ENCODE measurements around the gene PAK2. TPM values are rescaled to one million over a fixed set of nuclear protein-coding genes. Genes with fewer than 3 reads are reported as not detected.
"Not testable (repeated sequence)": the region's sequence is repeated elsewhere in the genome, so short reads cannot be mapped to it uniquely, and the experiment has no call there.

Gene PAK2
- total RNA-seq, 4 donors from 2014 or later, result 47.2 to 52.4 (median 51.6) TPM

GRCh38 chr3:196821806-196822355, 82.2 kb downstream of the PAK2 start:
- H3K36me3 ChIP-seq, result peaks cover 68 to 98% (median 92%) of the 10 kb centered on the region in 4 donors

DNA sequence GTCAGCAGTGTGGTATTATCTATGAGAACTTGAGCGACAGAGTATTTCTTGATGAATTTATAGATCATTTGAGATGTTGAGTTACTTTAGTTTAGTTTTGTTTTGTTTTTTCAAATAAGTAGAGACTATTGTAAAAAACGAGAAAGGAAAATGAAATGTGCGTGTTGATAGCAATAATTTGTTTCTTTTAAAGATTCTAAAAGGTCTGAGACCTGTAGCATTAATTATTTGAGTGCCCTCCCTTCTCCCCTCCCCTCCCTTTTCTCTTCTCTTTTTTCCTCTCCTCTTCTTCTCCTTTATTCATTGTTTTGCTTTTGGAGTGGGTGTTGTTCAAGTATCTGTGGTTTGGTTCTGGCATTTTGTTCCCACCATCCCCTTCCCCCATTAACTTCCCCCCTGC, 90.0 kb downstream of the PAK2 start:
- H3K27ac ChIP-seq (replicated peaks in 1 of 4); H3K9me3 ChIP-seq; DNase-seq (ENCODE audit: extremely low spot score); H3K27me3 ChIP-seq; H3K4me3 ChIP-seq; intact Hi-C loops (cut with DNase I); H3K4me1 ChIP-seq: not testable (repeated sequence)
- WGBS, result 94% methylated on average over 3 of the region's 3 CpGs
- H3K36me3 ChIP-seq, result peaks cover 33 to 76% (median 54%) of the 10 kb centered on the region in 4 donors

More at GRCh38 chr3:196821806-196822355, 82.2 kb downstream of the PAK2 start:
- Histone ChIP-seq H3K4me3 (no peak overlapping the region), H3K4me1 (no peaks in the 10 kb centered on the region), H3K27ac (replicated peaks in 1 of 4) (no peak overlapping the region), H3K9me3 (no peaks in the 10 kb centered on the region), H3K27me3 (no peaks in the 10 kb centered on the region)
- TF ChIP-seq POLR2AphosphoS5 (IDR thresholded peaks at IDR 0.05) (no peak), EP300 (IDR thresholded peaks at IDR 0.05) (no peak)
- TF ChIP-seq, protein P1, sequence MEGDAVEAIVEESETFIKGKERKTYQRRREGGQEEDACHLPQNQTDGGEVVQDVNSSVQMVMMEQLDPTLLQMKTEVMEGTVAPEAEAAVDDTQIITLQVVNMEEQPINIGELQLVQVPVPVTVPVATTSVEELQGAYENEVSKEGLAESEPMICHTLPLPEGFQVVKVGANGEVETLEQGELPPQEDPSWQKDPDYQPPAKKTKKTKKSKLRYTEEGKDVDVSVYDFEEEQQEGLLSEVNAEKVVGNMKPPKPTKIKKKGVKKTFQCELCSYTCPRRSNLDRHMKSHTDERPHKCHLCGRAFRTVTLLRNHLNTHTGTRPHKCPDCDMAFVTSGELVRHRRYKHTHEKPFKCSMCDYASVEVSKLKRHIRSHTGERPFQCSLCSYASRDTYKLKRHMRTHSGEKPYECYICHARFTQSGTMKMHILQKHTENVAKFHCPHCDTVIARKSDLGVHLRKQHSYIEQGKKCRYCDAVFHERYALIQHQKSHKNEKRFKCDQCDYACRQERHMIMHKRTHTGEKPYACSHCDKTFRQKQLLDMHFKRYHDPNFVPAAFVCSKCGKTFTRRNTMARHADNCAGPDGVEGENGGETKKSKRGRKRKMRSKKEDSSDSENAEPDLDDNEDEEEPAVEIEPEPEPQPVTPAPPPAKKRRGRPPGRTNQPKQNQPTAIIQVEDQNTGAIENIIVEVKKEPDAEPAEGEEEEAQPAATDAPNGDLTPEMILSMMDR (IDR thresholded peaks at IDR 0.05), result no peak
- intact Hi-C loops (cut with DNase I), result no loop called here
- 92% methylated on average over 6 of the region's 6 CpGs for WGBS
- DNase-seq (ENCODE audit: extremely low spot score), result no peak

- H3K27me3 ChIP-seq, result no peaks in the 10 kb centered on the region
- no peak overlapping the region for H3K27ac ChIP-seq (replicated peaks in 1 of 4)
- 26% methylated on average over 8 of the region's 8 CpGs for WGBS
- DNase-seq (ENCODE audit: extremely low spot score), result no peak
- no peaks in the 10 kb centered on the region for H3K9me3 ChIP-seq
- H3K4me1 ChIP-seq, result peaks cover 0 to 4% (median 0%) of the 10 kb centered on the region in 4 donors
- H3K36me3 ChIP-seq, result peaks cover 9 to 22% (median 14%) of the 10 kb centered on the region in 4 donors
- H3K4me3 ChIP-seq, result no peak overlapping the region
- intact Hi-C loops (cut with DNase I), result loop anchor here (5.0 kb wide), 1 partner anchor 132 kb away; the partner anchor contains the start of gene PIGZ
- TF ChIP-seq POLR2AphosphoS5 (IDR thresholded peaks at IDR 0.05), result no peak
- no peak for TF ChIP-seq EP300 (IDR thresholded peaks at IDR 0.05)
- TF ChIP-seq, protein P1 (IDR thresholded peaks at IDR 0.05), result no peak
- no peak for TF ChIP-seq POLR2A (IDR thresholded peaks at IDR 0.05; ENCODE audit: low read depth)
These were observed 95.4 kb downstream of the PAK2 start for GRCh38 chr3:196835086-196835485.

GRCh38 chr3:196836626-196837025, 97.0 kb downstream of the PAK2 start:
- H3K4me3 ChIP-seq; H3K9me3 ChIP-seq; H3K36me3 ChIP-seq; H3K27me3 ChIP-seq; H3K27ac ChIP-seq (replicated peaks in 1 of 4); H3K4me1 ChIP-seq; DNase-seq (ENCODE audit: extremely low spot score): not testable (repeated sequence)
- intact Hi-C loops (cut with DNase I), result loop anchor here (5.0 kb wide), 1 partner anchor 131 kb away; the partner anchor contains the start of gene PIGZ
- WGBS, result 80% methylated on average over 1 of the region's 1 CpG

GRCh38 chr3:196837819-196838420, 98.3 kb downstream of the PAK2 start:
- intact Hi-C loops (cut with DNase I), result loop anchor here (5.0 kb wide), 1 partner anchor 129 kb away; the partner anchor contains the start of gene PIGZ
- Histone ChIP-seq H3K36me3 (no peaks in the 10 kb centered on the region), H3K27ac (replicated peaks in 1 of 4) (no peak overlapping the region), H3K4me1 (peaks cover 0 to 4% (median 0%) of the 10 kb centered on the region in 4 donors), H3K4me3 (no peak overlapping the region), H3K27me3 (no peaks in the 10 kb centered on the region), H3K9me3 (no peaks in the 10 kb centered on the region)
- no peak for TF ChIP-seq POLR2A (IDR thresholded peaks at IDR 0.05; ENCODE audit: low read depth)
- TF ChIP-seq EP300 (IDR thresholded peaks at IDR 0.05), result no peak
- TF ChIP-seq, protein P1 (IDR thresholded peaks at IDR 0.05), result peak; percentile 62 to 87 (median 68)
- TF ChIP-seq POLR2AphosphoS5 (IDR thresholded peaks at IDR 0.05), result peak in 1 of 2 donors; percentile 27
- WGBS, result 55% methylated on average over 3 of the region's 3 CpGs
- no peak for DNase-seq (ENCODE audit: extremely low spot score)

DNA sequence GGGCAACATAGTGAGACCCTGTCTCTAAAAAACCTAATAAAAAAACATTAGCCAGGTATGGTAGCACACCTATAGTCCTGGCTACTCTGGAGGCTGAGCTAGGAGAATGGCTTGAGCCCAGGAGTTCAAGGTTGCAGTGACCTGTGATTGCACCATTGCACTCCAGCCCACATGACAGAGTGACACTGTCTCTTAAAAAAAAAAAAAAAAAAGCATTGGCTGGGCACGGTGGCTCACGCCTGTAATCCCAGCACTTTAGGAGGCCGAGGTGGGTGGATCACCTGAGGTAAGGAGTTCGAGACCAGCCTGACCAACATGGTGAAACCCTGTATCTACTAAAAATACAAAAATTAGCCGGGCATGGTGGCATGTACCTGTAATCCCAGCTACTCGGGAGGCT, 99.7 kb downstream of the PAK2 start:
- intact Hi-C loops (cut with DNase I), result loop anchor here (5.0 kb wide), 1 partner anchor 128 kb away; the partner anchor contains the start of gene PIGZ
- not testable (repeated sequence) for H3K4me1 ChIP-seq; H3K9me3 ChIP-seq; H3K36me3 ChIP-seq; DNase-seq (ENCODE audit: extremely low spot score); H3K27ac ChIP-seq (replicated peaks in 1 of 4); H3K4me3 ChIP-seq; H3K27me3 ChIP-seq
- 81% methylated on average over 6 of the region's 6 CpGs for WGBS
